ENCODE results near the gene RBM26.
"Not testable (repeated sequence)": the region's sequence is repeated elsewhere in the genome, so short reads cannot be mapped to it uniquely, and the experiment has no call there.

The RBM26 gene

GRCh38 chr13:79317856-79318255 is 88.2 kb downstream of the RBM26 start:
- DNase-seq, result no peak

- DNase-seq, result no peak
Measured at GRCh38 chr13:79314652-79315051, 91.4 kb downstream of the RBM26 start.

DNA sequence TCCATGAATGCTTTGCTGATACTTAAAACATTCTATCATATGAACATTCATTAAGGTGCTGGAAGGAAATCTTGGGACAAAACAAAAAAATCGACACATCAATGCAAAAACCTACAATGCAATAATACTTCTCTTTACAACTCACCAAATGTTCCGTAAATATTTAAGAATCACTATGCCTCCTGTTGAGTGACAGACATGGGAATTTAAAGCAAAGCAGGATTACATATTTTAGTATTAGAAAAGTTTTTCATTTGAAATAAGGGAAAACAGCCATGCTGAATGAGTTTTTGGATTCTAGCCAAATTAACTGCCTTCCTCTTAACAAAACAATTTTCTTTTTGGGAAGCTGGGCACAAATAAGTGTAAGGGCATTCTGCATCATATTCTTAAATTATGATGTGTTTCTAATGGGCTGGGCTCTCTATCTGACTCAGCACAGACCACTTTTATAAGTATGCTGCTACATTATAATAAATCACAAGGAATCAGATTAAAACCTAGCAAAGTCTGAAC is 93.7 kb downstream of the RBM26 start:
- no peak for DNase-seq

DNA sequence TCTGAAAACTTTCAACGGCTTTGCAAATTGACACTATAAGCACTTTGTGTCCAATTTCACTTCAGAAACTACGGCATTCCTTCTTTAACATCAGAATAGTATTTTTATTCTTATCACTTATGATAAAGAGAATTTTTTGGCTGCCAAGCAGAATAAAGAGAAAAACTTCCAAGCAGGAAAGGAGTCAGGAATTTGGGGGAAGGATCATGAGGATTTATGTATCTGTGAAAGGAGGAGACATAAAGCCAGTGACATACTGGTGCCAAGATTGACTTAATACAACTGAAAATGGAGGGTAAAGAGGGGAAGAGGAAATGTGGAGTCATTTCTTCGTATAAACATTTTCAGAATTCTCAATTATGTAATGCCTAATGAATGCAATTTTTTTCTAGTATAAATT is 94.7 kb downstream of the RBM26 start:
- DNase-seq, result no peak

- DNase-seq, result no peak
Measured at GRCh38 chr13:79309690-79310089, 96.4 kb downstream of the RBM26 start.

- peak in 1 of 2 experiments; percentile 9 for DNase-seq
Measured at GRCh38 chr13:79307866-79308298, 98.2 kb downstream of the RBM26 start.

- DNase-seq, result no peak
Measured at GRCh38 chr13:79307433-79307861, 98.6 kb downstream of the RBM26 start.

DNA sequence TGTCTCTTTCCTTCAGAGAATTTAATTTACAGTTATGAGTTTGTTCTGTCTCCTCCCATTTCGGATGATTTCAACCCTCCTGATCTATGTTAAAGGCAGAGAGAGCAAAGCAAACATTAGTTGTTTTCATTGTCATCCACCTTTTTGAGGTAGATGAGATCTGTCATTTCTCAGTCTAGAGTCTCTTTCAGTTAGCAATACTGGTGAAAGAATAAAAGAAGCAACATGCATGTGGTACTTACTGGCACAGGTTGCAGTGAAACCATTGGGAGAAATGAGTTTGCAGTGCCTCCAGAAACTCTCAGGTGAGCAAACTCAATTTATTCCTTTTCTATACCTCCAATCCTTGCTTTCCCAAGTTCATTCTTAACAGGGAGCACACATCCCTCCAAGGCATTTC is 99.4 kb downstream of the RBM26 start:
- DNase-seq, result no peak

DNA sequence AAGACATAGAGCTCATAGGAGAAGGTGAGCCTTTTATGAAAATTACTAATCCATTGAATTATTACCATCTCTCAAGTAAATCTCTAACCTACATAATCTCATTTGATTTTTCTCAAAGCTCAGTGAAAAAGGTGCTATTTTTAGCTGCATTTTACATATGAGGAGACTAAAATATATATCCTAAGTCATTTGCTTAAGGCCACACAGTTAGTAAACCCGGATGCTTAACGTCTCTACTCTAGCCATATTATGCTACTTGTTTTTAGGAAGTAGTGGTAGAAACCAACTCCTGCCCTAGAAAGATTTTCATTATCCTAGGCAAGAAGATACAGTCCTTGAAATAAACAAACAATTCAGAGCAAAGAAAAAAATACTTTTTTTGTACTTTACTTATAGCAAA is 108.9 kb downstream of the RBM26 start:
- no peak for DNase-seq

DNA sequence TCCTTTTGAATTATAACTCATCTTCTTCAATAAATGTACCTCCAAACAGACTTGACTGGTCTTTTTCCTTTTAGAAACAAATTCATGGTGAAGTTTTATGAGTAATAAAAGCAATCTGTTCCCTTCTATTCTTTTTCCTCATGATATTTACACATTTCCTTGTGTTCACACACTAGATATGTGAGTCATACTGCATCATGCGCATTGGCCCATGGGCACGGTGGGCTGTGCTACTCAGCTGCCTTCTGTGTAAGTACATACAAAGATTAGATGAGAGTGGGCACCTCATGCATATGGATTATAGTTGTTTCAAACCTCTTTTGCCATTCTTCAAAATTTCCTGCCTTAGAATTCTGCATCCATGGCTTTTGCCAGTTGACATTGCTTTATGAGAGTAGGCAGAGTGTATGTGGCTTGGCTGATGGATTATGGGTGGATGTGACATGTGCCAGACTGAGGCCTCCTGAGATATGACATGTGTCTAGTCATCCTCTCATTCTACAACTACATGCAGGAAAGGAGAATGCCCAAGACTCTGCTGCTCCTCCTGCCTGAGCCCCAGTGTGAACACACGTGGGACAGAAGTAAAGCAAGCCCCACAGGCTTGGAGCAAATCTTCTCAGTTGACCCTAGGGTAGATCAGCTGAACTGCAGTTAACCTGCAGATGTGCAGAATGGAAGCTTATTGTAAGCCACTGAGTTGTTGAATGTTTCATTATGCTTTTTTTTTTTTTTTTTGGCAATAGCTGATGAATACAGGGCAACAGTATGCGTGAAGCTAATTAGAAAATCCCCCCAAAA is 109.9 kb downstream of the RBM26 start:
- DNase-seq, result no peak

DNA sequence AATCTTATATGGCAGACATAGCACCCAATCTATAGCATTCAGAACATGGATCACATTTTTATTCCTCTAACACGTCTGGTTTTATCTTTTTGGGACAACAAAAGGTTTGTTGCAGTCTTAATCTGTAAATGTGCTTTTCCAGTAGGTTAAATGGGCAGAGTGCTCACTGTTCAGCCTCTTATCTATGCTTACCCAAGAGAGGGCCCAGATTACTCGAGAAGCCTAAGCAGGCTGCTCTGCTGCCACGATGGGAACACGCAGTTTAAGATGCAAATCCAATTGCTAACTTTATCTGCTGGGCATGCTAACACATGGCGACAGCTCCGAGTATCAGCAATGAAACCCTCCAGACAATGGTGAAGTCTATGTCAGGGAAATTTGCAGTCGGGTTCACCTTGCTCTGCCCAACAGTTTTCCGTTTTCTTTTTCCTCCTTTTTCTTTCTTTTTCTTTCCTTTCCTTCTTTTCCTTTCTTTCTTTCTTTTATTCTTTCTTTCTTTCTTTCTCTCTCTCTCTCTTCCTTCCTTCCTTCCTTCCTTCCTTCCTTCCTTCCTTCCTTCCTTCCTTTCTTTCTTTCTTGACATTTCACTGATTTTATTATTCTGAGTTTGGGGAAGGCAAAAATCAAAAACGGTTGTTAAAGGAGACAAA is 115.3 kb downstream of the RBM26 start:
- DNase-seq, result no peak

GRCh38 chr13:79289571-79289970 is 116.5 kb downstream of the RBM26 start:
- DNase-seq, result no peak

GRCh38 chr13:79287939-79288795 is 117.9 kb downstream of the RBM26 start:
- DNase-seq, result no peak

DNA sequence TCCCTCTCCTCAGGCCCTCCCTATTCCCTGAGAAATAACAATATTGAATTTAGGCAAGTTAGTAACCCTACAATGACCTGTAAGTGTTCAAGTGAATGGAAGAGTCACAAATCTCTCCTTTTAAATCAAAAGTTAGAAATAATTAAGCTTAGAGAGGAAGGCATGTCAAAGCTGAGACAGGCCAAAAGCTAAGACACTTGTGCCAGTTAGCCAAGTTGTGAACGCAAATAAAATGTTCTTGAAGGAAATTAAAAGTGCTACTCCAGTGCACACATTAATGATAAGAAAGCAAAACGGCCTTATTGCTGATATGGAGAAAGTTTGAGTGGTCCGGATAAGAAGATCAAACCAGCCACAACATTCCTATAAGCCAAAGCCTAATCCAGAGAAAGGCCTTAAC is 120.9 kb downstream of the RBM26 start:
- no peak for DNase-seq

GRCh38 chr13:79283742-79284141 is 122.3 kb downstream of the RBM26 start:
- no peak for DNase-seq

- DNase-seq, result no peak
Measured at GRCh38 chr13:79282976-79283375, 123.1 kb downstream of the RBM26 start.

GRCh38 chr13:79282508-79282907 is 123.5 kb downstream of the RBM26 start:
- DNase-seq, result no peak

DNA sequence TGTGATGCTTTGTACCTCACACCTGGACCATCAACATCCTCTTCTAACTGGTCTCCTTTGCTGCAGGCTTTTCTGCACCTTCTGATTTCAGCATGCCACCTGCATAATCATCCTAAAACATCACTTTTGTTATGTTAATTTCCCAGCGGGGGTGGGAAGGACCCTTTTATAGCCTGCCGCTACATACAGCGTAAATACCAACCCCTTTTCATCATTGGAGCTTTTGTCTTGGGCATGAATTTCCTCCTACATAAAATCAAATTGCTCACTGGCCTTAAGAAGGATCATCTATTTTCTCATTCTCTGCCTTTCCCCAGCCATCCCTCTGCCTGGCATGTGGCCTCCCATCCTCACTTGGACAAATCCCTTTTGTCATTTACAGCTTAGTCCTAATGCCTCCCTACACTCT is 124.7 kb downstream of the RBM26 start:
- no peak for DNase-seq

DNA sequence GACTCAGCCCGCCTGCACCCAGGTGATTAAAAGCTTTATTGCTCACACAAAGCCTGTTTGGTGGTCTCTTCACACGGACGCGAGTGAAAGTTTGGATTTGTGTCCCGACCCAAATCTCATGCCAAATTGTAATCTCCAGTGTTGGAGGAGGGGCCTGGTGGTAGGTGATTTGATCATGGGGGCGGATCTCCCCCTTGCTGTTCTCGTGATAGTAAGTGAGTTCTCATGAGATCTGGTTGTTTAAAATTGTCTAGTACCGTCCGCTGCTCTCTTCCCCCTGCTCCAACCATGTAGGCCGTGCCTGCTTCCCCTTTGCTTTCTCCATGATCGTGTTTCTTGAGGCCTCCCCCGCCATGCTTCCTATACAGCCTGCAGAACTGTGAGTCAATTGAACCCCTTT is 126.3 kb downstream of the RBM26 start:
- DNase-seq, result not testable (repeated sequence)

- no peak for DNase-seq
Measured at GRCh38 chr13:79273045-79273444, 133.0 kb downstream of the RBM26 start.

DNA sequence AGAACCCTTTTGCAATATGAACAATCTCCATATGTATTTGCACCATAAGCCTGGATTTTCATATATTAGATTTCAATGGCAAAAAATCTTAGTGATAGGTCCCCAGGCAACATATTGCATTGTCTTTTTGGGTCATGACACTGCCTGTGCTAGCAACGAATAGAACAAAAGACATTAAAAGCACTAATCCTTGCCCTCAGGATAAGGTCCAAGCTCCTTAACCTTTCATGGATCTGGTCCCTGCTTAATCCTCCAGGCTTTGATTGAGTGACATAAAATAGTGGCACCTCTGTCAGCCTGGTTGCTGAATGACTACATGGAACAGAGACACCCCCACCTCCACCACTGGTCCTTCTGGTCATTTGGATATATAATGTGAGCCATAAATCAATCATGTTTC is 134.4 kb downstream of the RBM26 start:
- DNase-seq, result no peak

- no peak for DNase-seq
Measured at GRCh38 chr13:79270859-79271258, 135.2 kb downstream of the RBM26 start.
